H1 (cell line): ENCODE data around the gene KIF27. TPM values are rescaled to one million over a fixed set of nuclear protein-coding genes. Genes with fewer than 3 reads are reported as not detected.
A peak's percentile ranks its signal among the peaks of the same experiment; 100 is the strongest.
"Not testable (repeated sequence)": the region's sequence is repeated elsewhere in the genome, so short reads cannot be mapped to it uniquely, and the experiment has no call there.

ENCODE experiments used
- CTCF ChIA-PET: fragments of 300-600 bp; sonication (Branson Sonifier 250); formaldehyde crosslinking; loops from one replicate; lab custom pipeline; 2021; ENCODE audit not compliant: partially characterized antibody; lab: Charles Lee
- POLR2A ChIA-PET: fragments of 300-600 bp; sonication (Branson Sonifier 250); formaldehyde crosslinking; loops from one replicate; lab custom pipeline; 2021; ENCODE audit warnings: inconsistent platforms; ENCODE audit not compliant: partially characterized antibody; lab: Charles Lee
- DNase-seq, 2 experiments: peaks; one replicate each; pipeline versions ENCODE4 v3.0.0 to v3.0.0-alpha.2; 2010 to 2022; ENCODE audit warnings: low spot score in 2 of 2, low read depth in 1 of 2, mixed read lengths in 1 of 2
- FAIRE-seq: peaks from 2 replicates; lab custom pipeline; 2011; peaks lifted over from hg19 to GRCh38; lab: Jason Lieb, UNC
- H2AFZ ChIP-seq: 2 replicates; pipeline ENCODE4 v1.8.1; 2012; ENCODE audit warnings: low read length, inconsistent platforms
- H2AK5ac ChIP-seq: 2 replicates; pipeline ENCODE4 v1.6.1; 2013; ENCODE audit warnings: low read depth, low read length
- H2BK120ac ChIP-seq: replicated peaks from 2 replicates; pipeline ENCODE3; 2013; ENCODE audit warnings: low read depth, low read length, inconsistent platforms
- H2BK12ac ChIP-seq: 2 replicates; pipeline ENCODE4 v1.6.1; 2013; ENCODE audit warnings: low read depth, low read length
- H2BK15ac ChIP-seq: 2 replicates; pipeline ENCODE4 v1.6.1; 2013; ENCODE audit warnings: low read length
- H2BK20ac ChIP-seq: 2 replicates; pipeline ENCODE4 v1.6.1; 2013; ENCODE audit warnings: low read length
- H2BK5ac ChIP-seq: 2 replicates; pipeline ENCODE4 v1.6.1; 2013; ENCODE audit warnings: low read depth, low read length
- H3K14ac ChIP-seq: 2 replicates; pipeline ENCODE4 v1.6.1; 2013; ENCODE audit warnings: inconsistent platforms; ENCODE audit not compliant: insufficient read length
- H3K18ac ChIP-seq: 2 replicates; pipeline ENCODE4 v1.6.1; 2013; ENCODE audit warnings: low read length; ENCODE audit errors: extremely low read depth
- H3K23ac ChIP-seq: 2 replicates; pipeline ENCODE4 v1.6.1; 2013; ENCODE audit warnings: inconsistent platforms; ENCODE audit not compliant: insufficient read length
- H3K23me2 ChIP-seq: 2 replicates; pipeline ENCODE4 v1.6.1; 2013; ENCODE audit warnings: low read depth, low read length
- H3K27ac ChIP-seq: 2 replicates; pipeline ENCODE4 v1.6.1; 2011; ENCODE audit warnings: low read depth, low read length, inconsistent platforms
- H3K27me3 ChIP-seq, 4 experiments: replicated peaks in 1 of 4; 1 replicate in 1 of 4; 2 replicates in 3 of 4; pipeline versions ENCODE4 v1.6.1 to v1.8.1; 2011 to 2013; ENCODE audit warnings: low read length in 3 of 4, mild to moderate bottlenecking in 3 of 4, inconsistent platforms in 2 of 4, mixed read lengths in 2 of 4, moderate library complexity in 1 of 4; ENCODE audit not compliant: control insufficient read depth in 3 of 4, insufficient read depth in 3 of 4; ENCODE audit errors: extremely low read depth in 1 of 4
- H3K36me3 ChIP-seq, 4 experiments: 2 replicates each; pipeline versions ENCODE4 v1.6.1 to v1.8.1; 2011 to 2013; ENCODE audit warnings: mild to moderate bottlenecking in 4 of 4, low read length in 3 of 4, moderate library complexity in 2 of 4, control low read depth in 1 of 4, inconsistent platforms in 1 of 4; ENCODE audit not compliant: insufficient read depth in 4 of 4, control insufficient read depth in 2 of 4
- H3K4ac ChIP-seq: replicated peaks from 2 replicates; pipeline ENCODE3; 2013; ENCODE audit warnings: low read length, low read depth, mixed read lengths, inconsistent platforms; ENCODE audit not compliant: insufficient read length
- H3K4me1 ChIP-seq, 4 experiments: replicated peaks in 1 of 4; 1 replicate in 1 of 4; 2 replicates in 3 of 4; pipeline versions ENCODE4 v1.6.1 to v1.8.1; 2011 to 2013; ENCODE audit warnings: low read length in 3 of 4, inconsistent platforms in 2 of 4, mixed read lengths in 1 of 4; ENCODE audit not compliant: insufficient read depth in 4 of 4, control insufficient read depth in 3 of 4
- H3K4me2 ChIP-seq, 2 experiments: 2 replicates each; pipeline versions ENCODE4 v1.6.1 to v1.8.1; 2011 to 2013; ENCODE audit warnings: low read depth in 2 of 2, low read length in 2 of 2, control low read depth in 1 of 2, inconsistent platforms in 1 of 2, mild to moderate bottlenecking in 1 of 2; ENCODE audit not compliant: insufficient read depth in 1 of 2
- H3K4me3 ChIP-seq, 4 experiments: fragments of 200-600, 300-600 bp in 1 of 4; sonication (generic), shearing (Covaris generic), sonication (Bioruptor Twin) in 1 of 4; 2 replicates each; pipeline versions ENCODE4 v1.5.1 to v1.8.1; 2011 to 2016; ENCODE audit warnings: low read length in 4 of 4, low read depth in 3 of 4, control low read depth in 2 of 4, inconsistent platforms in 2 of 4, mild to moderate bottlenecking in 2 of 4, mixed read lengths in 1 of 4, moderate library complexity in 1 of 4; ENCODE audit not compliant: insufficient read depth in 2 of 4; ENCODE audit errors: extremely low read depth in 1 of 4
- H3K56ac ChIP-seq: replicated peaks from 2 replicates; pipeline ENCODE3; 2013; ENCODE audit warnings: low read depth, mild to moderate bottlenecking, mixed read lengths, low read length, inconsistent platforms; ENCODE audit not compliant: insufficient read length
- H3K79me1 ChIP-seq: 2 replicates; pipeline ENCODE4 v1.6.1; 2013; ENCODE audit warnings: low read depth, low read length, control low read depth
- H3K79me2 ChIP-seq, 2 experiments: 2 replicates each; pipeline versions ENCODE4 v1.6.1 to v1.8.1; 2012 to 2013; ENCODE audit warnings: low read length in 2 of 2, mild to moderate bottlenecking in 2 of 2, inconsistent platforms in 1 of 2; ENCODE audit not compliant: insufficient read depth in 2 of 2, control insufficient read depth in 1 of 2
- H3K9ac ChIP-seq, 4 experiments: replicated peaks in 1 of 4; 1 replicate in 1 of 4; 2 replicates in 3 of 4; pipeline versions ENCODE4 v1.6.1 to v1.8.1; 2011 to 2013; ENCODE audit warnings: low read depth in 3 of 4, low read length in 3 of 4, control low read depth in 2 of 4, mild to moderate bottlenecking in 2 of 4, moderate library complexity in 2 of 4, inconsistent platforms in 1 of 4; ENCODE audit errors: extremely low read depth in 1 of 4
- H3K9me3 ChIP-seq, 2 experiments: 2 replicates each; pipeline versions ENCODE4 v1.6.1 to v1.8.1; 2012 to 2013; ENCODE audit warnings: mild to moderate bottlenecking in 2 of 2, moderate library complexity in 2 of 2, control low read depth in 1 of 2, inconsistent platforms in 1 of 2, low read depth in 1 of 2, low read length in 1 of 2, mixed read lengths in 1 of 2; ENCODE audit not compliant: insufficient read depth in 2 of 2
- H4K20me1 ChIP-seq, 2 experiments: replicated peaks in 1 of 2; 2 replicates each; pipeline versions ENCODE3 to v1.8.1; 2011 to 2013; ENCODE audit warnings: inconsistent platforms in 2 of 2, low read length in 2 of 2, mild to moderate bottlenecking in 1 of 2; ENCODE audit not compliant: insufficient read depth in 2 of 2, control insufficient read depth in 1 of 2
- H4K5ac ChIP-seq: 2 replicates; pipeline ENCODE4 v1.6.1; 2013; ENCODE audit warnings: low read length, low read depth, mixed read lengths, inconsistent platforms; ENCODE audit not compliant: insufficient read length
- H4K8ac ChIP-seq: 2 replicates; pipeline ENCODE4 v1.8.0; 2013; ENCODE audit warnings: mild to moderate bottlenecking, moderate library complexity, low read length, inconsistent platforms; ENCODE audit not compliant: insufficient read depth; ENCODE audit errors: extremely low read depth
- H4K91ac ChIP-seq: replicated peaks from 2 replicates; pipeline ENCODE3; 2013; ENCODE audit warnings: low read length, mixed read lengths, inconsistent platforms; ENCODE audit not compliant: insufficient read length
- WGBS, 2 experiments: shearing (Covaris generic) in 1 of 2; methylation state at CpG; one replicate each; pipeline versions ENCODE4 v1.1.6 to v1.1.7; 2013 to 2015; ENCODE audit warnings: low lambda C conversion rate in 2 of 2, mixed read lengths in 2 of 2, inconsistent platforms in 1 of 2, low coverage in 1 of 2, missing lambda C conversion rate in 1 of 2; ENCODE audit not compliant: insufficient replicate concordance in 2 of 2, insufficient coverage in 1 of 2, insufficient read length in 1 of 2; ENCODE audit errors: extremely low coverage in 1 of 2, missing lambda C conversion rate in 1 of 2; 5-methylcytosine and 5-hydroxymethylcytosine counted together
- polyA plus RNA-seq, 7 experiments: library from polyadenylated mRNA; depleted of rRNA in 3 of 7; stranded (reverse) in 5 of 7; unstranded in 2 of 7; fragments of >200 nt in 5 of 7; fragments of 200-250 nt in 2 of 7; gene quantifications; 1 replicate in 5 of 7; 2 replicates in 1 of 7; 4 replicates in 1 of 7; pipeline versions ENCODE4 v1.2.1 to v1.2.3, GENCODE V29; 2011 to 2013; ENCODE audit warnings: missing spikeins in 2 of 7, mixed read lengths in 2 of 7
- total RNA-seq: library from RNA; stranded (reverse); fragmentation: NEBNext Ultra II Directional; extraction: Animal tissue kit (Norgen Biotek cat#: 25700); gene quantifications from 2 replicates; pipeline ENCODE4 v1.2.1, GENCODE V29; 2021

KIF27 gene
- total and polyA plus RNA-seq, 2 of the 8 experiments (the other 6 are each of a cell fraction or from before 2014, with no cell fraction given): 0.47 to 7.0 TPM

DNA sequence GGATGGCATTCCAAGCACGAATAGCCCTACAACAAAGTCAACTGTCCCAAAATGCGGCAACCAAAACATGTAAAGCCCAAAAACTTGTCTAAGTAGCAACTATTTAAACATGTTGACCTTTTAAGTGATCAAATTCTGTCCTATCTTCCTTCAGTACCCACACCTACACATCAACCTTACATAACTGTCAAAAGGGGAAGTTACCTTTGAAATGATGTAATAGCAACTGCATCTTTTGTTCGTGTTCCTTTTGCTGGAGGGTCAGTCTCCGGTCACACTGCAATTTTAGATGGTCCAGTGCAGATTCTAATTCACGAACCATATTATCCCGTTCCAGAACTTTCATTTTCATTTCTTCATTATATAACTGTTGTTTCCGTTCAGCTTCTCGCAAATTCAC lies 71.3 kb downstream of the KIF27 start:
- H4K20me1 ChIP-seq, H4K91ac ChIP-seq, H3K27me3 ChIP-seq, H2BK20ac ChIP-seq, H3K79me1 ChIP-seq, H3K27ac ChIP-seq, CTCF ChIA-PET, H3K4me1 ChIP-seq, FAIRE-seq, H3K56ac ChIP-seq, H3K4ac ChIP-seq, H3K23me2 ChIP-seq, H2BK15ac ChIP-seq, DNase-seq, H2AFZ ChIP-seq, POLR2A ChIA-PET, H3K4me3 ChIP-seq, H3K23ac ChIP-seq, H3K79me2 ChIP-seq, H3K36me3 ChIP-seq, H3K4me2 ChIP-seq, H2BK5ac ChIP-seq, H3K9ac ChIP-seq, H2BK12ac ChIP-seq, H2BK120ac ChIP-seq, H3K9me3 ChIP-seq, H3K18ac ChIP-seq, H4K8ac ChIP-seq, H3K14ac ChIP-seq, H4K5ac ChIP-seq, H2AK5ac ChIP-seq: not testable (repeated sequence)
- WGBS, 2 experiments: 96% methylated on average over 8 of the region's 8 CpGs; no CpG with 5 or more reads in 1 of the 2 experiments

DNA sequence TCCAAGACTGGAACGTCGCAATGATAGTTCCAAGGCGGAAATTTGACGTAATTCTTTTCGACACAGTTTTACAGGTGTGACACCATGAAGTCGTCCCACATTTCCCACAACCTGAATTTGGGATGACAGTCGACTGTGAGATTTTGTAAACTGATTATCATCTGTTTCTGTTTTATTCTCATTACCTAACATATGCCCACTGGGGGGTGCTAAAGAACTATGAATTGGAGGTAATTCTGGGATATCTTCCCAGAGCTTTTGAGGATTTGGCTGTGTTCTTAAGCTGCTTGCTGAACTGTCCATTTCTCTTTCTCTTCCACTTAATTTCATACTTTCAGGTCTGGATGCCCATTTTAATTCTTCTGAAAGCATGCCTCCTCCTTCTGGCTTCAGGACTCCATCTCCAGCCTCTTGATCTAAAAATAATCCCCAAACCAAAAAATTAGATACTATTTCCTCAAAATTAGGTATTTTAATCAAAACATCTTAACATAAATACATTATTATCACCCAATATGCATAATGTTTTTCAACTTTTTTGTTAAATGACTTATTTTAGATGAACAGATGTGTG lies 84.1 kb downstream of the KIF27 start:
- H3K27me3 ChIP-seq, H3K4me1 ChIP-seq, H3K18ac ChIP-seq, H2BK120ac ChIP-seq, H3K79me2 ChIP-seq, H2BK15ac ChIP-seq, H3K23me2 ChIP-seq, H2BK20ac ChIP-seq, H3K9me3 ChIP-seq, POLR2A ChIA-PET, H3K9ac ChIP-seq, H2BK12ac ChIP-seq, H4K5ac ChIP-seq, H3K14ac ChIP-seq, H3K4ac ChIP-seq, H4K91ac ChIP-seq, H3K23ac ChIP-seq, H3K27ac ChIP-seq, H3K4me2 ChIP-seq, H2AFZ ChIP-seq, H2AK5ac ChIP-seq, H4K20me1 ChIP-seq, DNase-seq, H3K4me3 ChIP-seq, H3K36me3 ChIP-seq, H2BK5ac ChIP-seq, CTCF ChIA-PET, H3K56ac ChIP-seq, H3K79me1 ChIP-seq, H4K8ac ChIP-seq: not testable (repeated sequence)
- WGBS, 2 experiments: 78% methylated on average over 5 of the region's 7 CpGs; no CpG with 5 or more reads in 1 of the 2 experiments
- FAIRE-seq: peak; percentile 97
